GM12875 (cell line): ENCODE measurements around the gene PSMA1.

Experiments
- H3K4me3 ChIP-seq: one replicate; pipeline ENCODE4 v1.5.1; 2011; ENCODE audit warnings: low read depth, low read length, control low read depth
- CTCF ChIP-seq: IDR thresholded peaks from 2 replicates; pipeline ENCODE4 v1.5.1; 2011; ENCODE audit warnings: low read depth, mild to moderate bottlenecking, control low read depth, inconsistent platforms, low read length, moderate library complexity, borderline replicate concordance; ENCODE audit not compliant: insufficient read depth

The PSMA1 gene

GRCh38 chr11:14552089-14552488 is 31.9 kb upstream of the PSMA1 start:
- no peak for TF ChIP-seq CTCF
- no peak overlapping the region for H3K4me3 ChIP-seq

GRCh38 chr11:14551380-14551779 is 31.2 kb upstream of the PSMA1 start:
- no peak for TF ChIP-seq CTCF
- H3K4me3 ChIP-seq, result no peak overlapping the region

- no peak for TF ChIP-seq CTCF
- H3K4me3 ChIP-seq, result no peak overlapping the region
Observed at GRCh38 chr11:14549891-14550290, 29.7 kb upstream of the PSMA1 start.

- no peak overlapping the region for H3K4me3 ChIP-seq
- TF ChIP-seq CTCF, result no peak
Observed at GRCh38 chr11:14547440-14547839, 27.3 kb upstream of the PSMA1 start.

- no peak for TF ChIP-seq CTCF
- no peak overlapping the region for H3K4me3 ChIP-seq
Observed at GRCh38 chr11:14546672-14547071, 26.5 kb upstream of the PSMA1 start.

GRCh38 chr11:14544611-14545010 is 24.4 kb upstream of the PSMA1 start:
- no peak for TF ChIP-seq CTCF
- H3K4me3 ChIP-seq, result no peak overlapping the region

GRCh38 chr11:14543260-14543659 is 23.1 kb upstream of the PSMA1 start:
- TF ChIP-seq CTCF, result no peak
- H3K4me3 ChIP-seq, result no peak overlapping the region
